HL-60 (cell line): ENCODE data around the gene C16orf95.

ENCODE experiments used
- POLR2AphosphoS5 ChIP-seq: IDR thresholded peaks from 2 replicates; pipeline ENCODE4 v1.6.1; 2012; ENCODE audit warnings: low read depth
- REST ChIP-seq: IDR thresholded peaks from 2 replicates; pipeline ENCODE4 v1.6.1; 2012; ENCODE audit warnings: low read depth; ENCODE audit not compliant: insufficient replicate concordance
- SPI1 ChIP-seq: IDR thresholded peaks from 2 replicates; pipeline ENCODE4 v1.6.1; 2012; ENCODE audit warnings: low read depth, mild to moderate bottlenecking, borderline replicate concordance
- TF ChIP-seq, protein P1 (sequence below): IDR thresholded peaks from one replicate; pipeline ENCODE4 v1.5.1; 2011; ENCODE audit warnings: low read length, control low read depth, inconsistent platforms; ENCODE audit not compliant: insufficient read depth

DNA sequence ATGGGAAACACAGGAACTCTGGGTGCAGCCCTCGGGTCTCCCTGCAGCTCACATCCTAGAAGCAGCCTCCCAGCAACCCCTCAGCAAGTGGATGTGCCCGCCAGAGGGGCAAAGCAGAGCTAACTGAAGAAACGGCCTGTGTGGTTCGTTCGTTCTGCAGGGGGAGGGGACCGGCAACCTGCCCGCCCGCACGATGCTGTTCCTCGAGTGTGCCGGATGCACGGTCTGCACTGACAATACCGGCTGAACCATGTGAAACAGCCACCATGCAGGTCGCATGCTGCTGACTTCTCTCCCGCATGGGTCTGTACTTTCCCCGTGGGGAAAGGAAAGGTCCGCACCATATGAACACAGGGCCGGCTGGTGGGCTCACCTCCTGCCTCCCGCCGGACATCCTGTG is 25.3 kb upstream of the C16orf95 start:
- TF ChIP-seq, protein P1, sequence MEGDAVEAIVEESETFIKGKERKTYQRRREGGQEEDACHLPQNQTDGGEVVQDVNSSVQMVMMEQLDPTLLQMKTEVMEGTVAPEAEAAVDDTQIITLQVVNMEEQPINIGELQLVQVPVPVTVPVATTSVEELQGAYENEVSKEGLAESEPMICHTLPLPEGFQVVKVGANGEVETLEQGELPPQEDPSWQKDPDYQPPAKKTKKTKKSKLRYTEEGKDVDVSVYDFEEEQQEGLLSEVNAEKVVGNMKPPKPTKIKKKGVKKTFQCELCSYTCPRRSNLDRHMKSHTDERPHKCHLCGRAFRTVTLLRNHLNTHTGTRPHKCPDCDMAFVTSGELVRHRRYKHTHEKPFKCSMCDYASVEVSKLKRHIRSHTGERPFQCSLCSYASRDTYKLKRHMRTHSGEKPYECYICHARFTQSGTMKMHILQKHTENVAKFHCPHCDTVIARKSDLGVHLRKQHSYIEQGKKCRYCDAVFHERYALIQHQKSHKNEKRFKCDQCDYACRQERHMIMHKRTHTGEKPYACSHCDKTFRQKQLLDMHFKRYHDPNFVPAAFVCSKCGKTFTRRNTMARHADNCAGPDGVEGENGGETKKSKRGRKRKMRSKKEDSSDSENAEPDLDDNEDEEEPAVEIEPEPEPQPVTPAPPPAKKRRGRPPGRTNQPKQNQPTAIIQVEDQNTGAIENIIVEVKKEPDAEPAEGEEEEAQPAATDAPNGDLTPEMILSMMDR = no peak
- TF ChIP-seq REST (no peak), POLR2AphosphoS5 (no peak), SPI1 (no peak)
